LNCAP (cell line): ENCODE measurements around the gene KCNK5.

Source experiments
- CTCF ChIP-seq: fragments of 450-650 bp; IDR thresholded peaks from 2 replicates; pipeline ENCODE4 v1.5.1; 2017; ENCODE audit warnings: mild to moderate bottlenecking

KCNK5 gene

GRCh38 chr6:39227476-39227875 lies 1.8 kb downstream of the KCNK5 start:
- no peak for TF ChIP-seq CTCF

DNA sequence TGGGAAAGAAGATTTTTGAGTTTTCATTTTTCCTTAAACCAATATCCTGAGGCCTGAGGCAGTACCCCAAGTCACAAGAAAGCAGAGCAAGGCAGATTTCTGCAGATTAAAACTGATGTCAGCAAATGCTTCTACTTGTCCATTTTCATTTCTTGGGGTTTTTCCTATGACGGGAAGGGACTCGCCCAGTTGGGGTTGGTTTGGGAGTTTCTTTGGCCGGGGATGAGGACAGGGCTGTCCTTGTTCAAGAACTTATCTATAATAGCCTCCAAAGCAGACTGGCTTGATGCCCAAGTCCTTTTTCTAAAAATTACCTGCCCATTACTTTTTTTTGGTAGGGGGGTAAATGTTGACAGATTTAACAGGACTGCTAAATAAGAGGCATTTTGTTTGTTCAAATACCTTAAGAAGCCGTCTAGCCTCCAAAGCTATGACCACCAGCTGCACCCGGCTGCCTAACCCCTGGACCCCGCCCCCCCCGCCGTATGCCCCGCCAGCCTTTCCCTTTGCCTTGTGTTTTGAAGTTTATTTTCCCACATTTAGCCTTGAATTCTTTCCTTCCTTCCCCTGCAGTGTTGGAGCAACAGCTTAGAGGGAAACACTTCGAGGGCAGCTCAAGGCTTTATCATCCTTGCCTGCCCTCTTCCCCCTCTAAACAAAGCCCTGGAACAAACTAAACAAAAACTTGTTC lies 2.5 kb downstream of the KCNK5 start:
- TF ChIP-seq CTCF: no peak

DNA sequence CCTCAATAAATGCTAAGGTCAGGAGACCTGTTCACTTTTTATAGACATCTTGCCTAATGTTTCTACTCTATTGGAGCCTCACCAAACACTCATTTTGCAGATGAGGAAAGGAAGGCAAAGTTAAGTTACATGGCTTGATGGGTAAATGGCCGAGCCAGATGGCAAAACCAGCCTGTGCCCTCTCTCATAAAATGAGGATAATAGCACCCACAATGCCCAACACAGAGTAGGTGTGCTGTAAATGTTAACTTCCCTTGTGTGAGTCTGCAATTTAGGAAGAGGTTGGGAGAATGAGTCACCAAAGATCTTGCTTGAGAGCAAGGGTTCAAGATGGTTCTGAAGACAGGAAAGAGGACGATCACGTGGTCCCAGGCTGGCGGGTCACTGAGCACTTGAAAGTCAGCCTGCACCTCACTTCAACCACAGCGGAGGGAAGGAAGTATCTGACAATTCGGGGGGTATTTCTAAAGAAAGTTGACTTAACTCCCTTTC lies 3.3 kb downstream of the KCNK5 start:
- no peak for TF ChIP-seq CTCF

DNA sequence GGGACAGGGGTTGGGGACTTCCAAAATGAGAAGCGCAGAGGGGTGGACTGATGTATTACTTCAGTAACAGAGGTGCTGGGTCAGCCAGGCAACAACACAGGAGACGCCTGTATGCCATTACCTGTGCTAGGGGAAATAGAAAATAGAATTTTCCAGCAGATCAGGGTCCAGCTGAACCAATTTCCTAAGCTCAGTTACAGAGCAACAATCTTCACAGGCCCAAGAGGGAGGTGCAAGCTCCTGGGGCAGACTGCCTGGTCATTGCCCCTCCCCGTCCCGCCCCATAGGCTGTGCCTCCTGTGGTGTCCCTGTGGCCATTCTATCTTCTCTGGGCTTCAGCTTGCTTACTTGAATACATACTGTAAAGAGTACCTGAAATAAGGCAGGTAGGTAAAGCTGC lies 3.7 kb downstream of the KCNK5 start:
- no peak for TF ChIP-seq CTCF

DNA sequence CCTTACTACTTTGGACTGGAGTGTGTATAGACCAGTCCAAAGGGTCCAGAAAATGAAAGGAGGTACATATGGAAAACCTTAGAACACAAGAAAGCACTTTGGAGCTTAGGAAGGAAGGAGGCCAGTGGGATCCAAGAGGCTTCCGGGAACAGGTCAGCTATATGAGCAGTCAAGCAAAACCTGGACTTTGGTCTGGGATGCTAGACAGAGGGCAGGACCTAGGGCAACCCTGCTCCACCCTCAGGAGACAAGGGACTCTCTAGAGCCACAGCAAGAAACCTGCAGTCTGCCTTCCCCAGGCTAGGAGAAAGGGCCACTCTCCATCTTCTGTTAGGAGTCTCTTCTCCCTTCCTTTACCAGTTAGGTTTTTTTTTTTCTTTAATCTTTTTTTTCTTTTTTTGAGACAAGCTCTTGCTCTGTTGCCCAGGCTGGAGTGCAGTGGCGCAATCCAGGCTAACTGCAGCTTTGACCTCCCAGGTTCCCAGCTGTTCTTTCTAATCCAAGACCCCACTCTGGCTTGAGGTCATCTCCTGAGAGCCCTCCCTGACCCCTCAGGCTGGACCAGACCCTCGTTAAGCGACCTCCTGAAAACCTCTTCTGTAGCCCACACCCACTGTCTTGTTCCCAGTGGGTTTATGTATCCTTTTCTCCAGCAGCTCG lies 4.6 kb downstream of the KCNK5 start:
- TF ChIP-seq CTCF: no peak

DNA sequence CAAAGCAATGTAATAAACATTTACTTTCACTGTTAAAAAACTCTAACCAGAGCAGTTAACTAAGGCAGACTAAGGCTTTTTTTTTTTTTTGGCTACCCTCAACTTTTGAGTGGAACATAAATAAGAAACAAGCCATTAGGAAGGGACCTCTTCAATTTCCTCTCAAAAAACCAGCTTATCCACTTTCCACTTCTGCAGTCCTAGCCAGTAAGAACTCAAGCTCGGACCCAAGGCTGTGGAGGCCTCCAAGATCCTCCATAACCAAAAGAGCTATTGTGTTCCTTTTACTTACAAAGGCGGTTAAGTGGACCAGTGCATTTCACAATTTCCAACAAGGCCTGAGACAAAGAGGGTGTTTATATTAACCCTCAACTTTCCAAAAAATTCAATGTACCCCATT lies 5.3 kb downstream of the KCNK5 start:
- TF ChIP-seq CTCF: no peak

DNA sequence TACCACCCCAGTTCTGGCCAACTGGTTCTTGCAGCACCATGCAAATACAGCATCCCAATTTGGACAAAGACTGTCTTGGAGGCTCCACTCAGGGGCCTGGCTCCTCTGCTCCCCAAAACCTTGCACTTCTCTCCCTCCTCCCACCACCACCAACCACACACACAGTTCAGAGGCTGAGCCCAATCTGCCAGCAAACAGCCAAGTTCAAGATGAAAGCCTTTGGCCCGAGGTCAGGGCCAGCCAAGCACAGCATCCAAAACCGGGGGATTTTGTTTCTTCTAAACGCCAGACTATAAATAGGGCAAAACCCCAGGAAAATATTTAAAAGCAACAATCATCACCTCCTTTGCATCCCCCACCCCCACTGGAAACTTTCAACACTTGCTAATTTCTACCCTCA lies 5.7 kb downstream of the KCNK5 start:
- TF ChIP-seq CTCF: no peak
